GM21737 (cell line): ENCODE data around the gene LRFN4.

Experiments
- ATAC-seq: cut with Tn5 transposase; IDR thresholded peaks from one replicate; pipeline ENCODE4 v1.9.1; 2021; ENCODE audit warnings: mild to moderate bottlenecking, moderate library complexity; ENCODE audit not compliant: unreplicated experiment

The LRFN4 gene

GRCh38 chr11:66870131-66870530 is 13.3 kb downstream of the LRFN4 start:
- ATAC-seq, result no peak

GRCh38 chr11:66870616-66871520 is 14.0 kb downstream of the LRFN4 start:
- no peak for ATAC-seq

- no peak for ATAC-seq
These were observed 14.6 kb downstream of the LRFN4 start for GRCh38 chr11:66871521-66871901.

- no peak for ATAC-seq
These were observed 17.4 kb downstream of the LRFN4 start for GRCh38 chr11:66874232-66874631.

GRCh38 chr11:66875378-66875777 is 18.5 kb downstream of the LRFN4 start:
- ATAC-seq, result no peak

- ATAC-seq, result no peak
These were observed 20.9 kb downstream of the LRFN4 start for GRCh38 chr11:66877588-66878385.

- no peak for ATAC-seq
These were observed 21.6 kb downstream of the LRFN4 start for GRCh38 chr11:66878474-66878873.

- no peak for ATAC-seq
These were observed 22.1 kb downstream of the LRFN4 start for GRCh38 chr11:66879000-66879399.

GRCh38 chr11:66879583-66879982 is 22.7 kb downstream of the LRFN4 start:
- no peak for ATAC-seq

GRCh38 chr11:66879999-66880398 is 23.1 kb downstream of the LRFN4 start:
- ATAC-seq, result no peak

GRCh38 chr11:66880496-66881450 is 23.9 kb downstream of the LRFN4 start:
- no peak for ATAC-seq

GRCh38 chr11:66881451-66881835 is 24.6 kb downstream of the LRFN4 start:
- no peak for ATAC-seq

- no peak for ATAC-seq
These were observed 25.1 kb downstream of the LRFN4 start for GRCh38 chr11:66881927-66882452.

- ATAC-seq, result no peak
These were observed 25.7 kb downstream of the LRFN4 start for GRCh38 chr11:66882561-66883015.

- no peak for ATAC-seq
These were observed 26.4 kb downstream of the LRFN4 start for GRCh38 chr11:66883016-66883965.

- ATAC-seq, result no peak
These were observed 27.6 kb downstream of the LRFN4 start for GRCh38 chr11:66884443-66884842.

GRCh38 chr11:66885469-66885868 is 28.6 kb downstream of the LRFN4 start:
- ATAC-seq, result no peak

- no peak for ATAC-seq
These were observed 29.1 kb downstream of the LRFN4 start for GRCh38 chr11:66885950-66886440.

- no peak for ATAC-seq
These were observed 29.9 kb downstream of the LRFN4 start for GRCh38 chr11:66886671-66887221.
